Stimulated activated naive CD8-positive, alpha-beta T cell treated with anti-CD3 and anti-CD28 coated beads, Interleukin-15, Interleukin-2, amounts not matched to agents 100 U/mL and 50 U/mL, for 24 hours (primary cell): ENCODE measurements around the gene ABCB10.
A peak's percentile ranks its signal among the peaks of the same experiment; 100 is the strongest.
"Not testable (repeated sequence)": the region's sequence is repeated elsewhere in the genome, so short reads cannot be mapped to it uniquely, and the experiment has no call there.

ENCODE experiments used
- ATAC-seq: fragments of 150-1000 bp; cut with Tn5 transposase; one replicate; pipeline ENCODE4 v1.10.0; 2021
- DNase-seq: peaks from one replicate; pipeline ENCODE4 v3.0.0; 2021

ABCB10 gene

DNA sequence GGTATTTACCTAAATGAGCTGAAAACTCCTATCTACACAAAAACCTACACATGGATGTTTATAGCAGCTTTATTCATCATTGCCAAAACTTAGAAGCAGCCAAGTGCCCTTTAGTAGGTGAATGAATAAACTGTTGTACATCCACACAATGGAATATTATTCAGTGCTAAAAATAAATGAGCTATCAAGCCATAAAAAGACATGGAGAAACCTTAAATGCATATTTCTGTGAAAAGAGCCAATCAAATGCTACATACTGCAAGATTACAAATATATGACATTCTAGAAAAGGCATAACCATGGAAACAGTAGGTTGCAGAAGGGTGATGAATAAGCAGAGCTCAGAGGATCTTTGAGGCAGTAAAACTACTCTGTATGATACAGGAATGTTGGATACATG is 23.3 kb downstream of the ABCB10 start:
- ATAC-seq: peak; percentile 40
- DNase-seq: no peak

DNA sequence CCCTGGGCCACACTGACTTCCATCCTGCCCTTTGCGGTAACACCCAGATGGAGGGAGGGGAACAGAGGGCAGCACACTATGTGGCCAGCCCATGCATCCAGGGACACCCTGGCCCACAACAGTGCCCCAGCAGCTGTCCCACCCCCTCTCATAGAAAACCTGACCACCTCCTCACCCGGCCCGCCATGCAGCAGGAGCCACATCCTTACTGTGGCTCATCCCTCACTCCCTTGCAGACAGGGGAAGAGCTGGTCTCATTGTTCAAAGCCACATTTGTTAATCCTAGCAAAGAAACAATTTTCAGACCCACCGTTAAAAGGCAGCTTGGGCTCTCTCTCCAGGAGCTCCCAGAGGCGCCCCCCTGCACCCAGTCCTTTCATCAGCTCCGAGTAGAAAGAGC is 27.2 kb downstream of the ABCB10 start:
- no peak for DNase-seq
- no peak for ATAC-seq

DNA sequence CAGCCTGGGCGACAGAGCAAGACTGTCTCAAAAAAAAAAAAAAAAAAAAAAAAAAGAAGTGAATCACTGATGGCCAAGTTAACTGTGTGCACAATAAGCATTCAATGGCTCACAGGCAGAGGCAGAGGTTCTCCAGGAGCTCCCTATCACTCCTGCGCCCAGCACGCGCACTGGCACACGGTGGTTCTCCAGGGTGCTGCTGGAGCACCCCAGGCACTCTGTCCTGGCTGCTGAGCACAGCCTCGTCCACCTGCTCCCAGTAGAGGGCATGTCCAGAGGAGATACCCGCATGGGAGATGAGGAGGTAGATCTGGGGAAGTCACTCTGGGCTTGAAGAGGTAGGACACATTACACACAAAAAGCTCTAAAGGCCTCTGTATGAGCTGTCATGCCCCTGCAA is 28.9 kb downstream of the ABCB10 start:
- ATAC-seq (no peak), DNase-seq (no peak)

DNA sequence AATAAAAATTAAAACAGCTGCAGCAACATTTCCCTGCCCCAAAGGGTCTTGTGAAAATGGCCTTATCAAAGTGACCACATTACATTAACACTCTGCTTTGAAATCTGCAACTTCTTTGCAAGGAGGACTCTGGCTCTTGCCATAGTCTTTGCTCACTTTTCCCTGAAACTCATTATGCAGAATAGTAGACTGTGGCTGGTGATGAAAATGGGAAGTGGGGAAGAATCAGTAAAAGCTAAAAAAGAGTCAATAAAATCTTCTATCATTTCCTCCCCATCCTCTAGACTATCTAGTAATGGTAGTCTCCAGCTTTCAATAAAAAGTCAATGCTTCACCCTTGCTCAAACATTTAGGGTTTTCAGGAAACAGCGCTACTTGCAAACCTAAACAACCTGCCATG is 31.8 kb downstream of the ABCB10 start:
- no peak for ATAC-seq
- DNase-seq: no peak

DNA sequence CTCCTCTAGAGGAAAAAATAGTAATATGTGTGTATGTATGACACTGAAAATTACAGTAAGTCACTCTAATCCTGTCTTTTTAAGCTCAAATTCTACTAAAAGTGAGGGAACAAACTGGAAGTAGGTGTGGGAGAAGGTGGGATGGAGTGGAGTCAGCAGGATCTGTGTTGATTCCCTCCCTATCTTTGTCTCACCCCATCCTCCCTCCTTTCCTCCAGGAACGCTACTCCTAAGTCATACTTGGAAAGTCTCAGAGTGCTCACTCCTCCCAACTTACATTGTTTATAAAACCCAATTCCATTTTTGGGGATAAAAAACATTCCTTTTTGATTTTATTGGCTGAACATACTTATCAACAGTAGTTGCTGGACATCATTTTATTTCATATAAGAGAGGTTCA is 35.5 kb downstream of the ABCB10 start:
- DNase-seq (no peak), ATAC-seq (no peak)

DNA sequence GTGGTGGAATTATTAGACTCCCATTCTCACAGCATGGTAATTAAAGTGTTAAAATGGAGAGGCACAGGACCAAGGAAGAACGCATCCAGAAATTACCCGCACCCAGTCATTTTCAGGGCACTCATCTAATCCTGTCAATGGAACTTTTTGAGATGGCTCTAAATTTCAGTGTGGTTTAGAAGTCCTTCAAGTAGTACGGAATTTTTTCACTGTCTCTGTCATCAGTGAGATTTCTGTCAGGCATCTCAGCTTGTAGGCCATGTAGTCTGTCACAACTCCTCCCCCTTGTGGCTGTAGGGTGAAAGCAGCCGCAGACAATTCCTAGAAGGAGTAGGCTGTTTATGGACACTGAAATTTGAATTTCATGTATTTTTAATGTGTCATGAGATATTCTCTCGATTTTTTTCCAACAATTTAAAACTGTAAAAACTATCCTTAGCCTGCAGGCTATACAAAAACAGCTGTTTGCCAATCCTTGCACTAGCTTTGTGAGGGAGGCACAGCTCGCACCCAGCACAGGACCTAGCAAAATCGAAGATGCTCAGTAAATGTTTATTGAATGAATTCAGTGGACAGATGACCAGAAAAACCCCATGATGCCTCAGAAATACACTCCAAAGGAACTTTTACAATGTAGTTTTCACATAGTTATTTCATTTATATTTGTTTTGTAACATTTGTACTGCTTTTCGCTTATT is 43.8 kb downstream of the ABCB10 start:
- ATAC-seq (peak; percentile 81), DNase-seq (peak; percentile 52)

DNA sequence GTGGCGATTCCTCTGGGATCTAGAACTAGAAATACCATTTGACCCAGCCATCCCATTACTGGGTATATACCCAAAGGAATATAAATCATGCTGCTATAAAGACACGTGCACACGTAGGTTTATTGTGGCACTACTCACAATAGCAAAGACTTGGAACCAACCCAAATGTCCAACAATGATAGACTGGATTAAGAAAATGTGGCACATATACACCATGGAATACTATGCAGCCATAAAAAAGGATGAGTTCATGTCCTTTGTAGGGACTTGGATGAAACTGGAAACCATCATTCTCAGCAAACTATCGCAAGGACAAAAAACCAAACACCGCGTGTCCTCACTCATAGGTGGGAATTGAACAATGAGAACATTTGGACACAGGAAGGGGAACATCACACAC is 46.9 kb downstream of the ABCB10 start:
- ATAC-seq: not testable (repeated sequence)

DNA sequence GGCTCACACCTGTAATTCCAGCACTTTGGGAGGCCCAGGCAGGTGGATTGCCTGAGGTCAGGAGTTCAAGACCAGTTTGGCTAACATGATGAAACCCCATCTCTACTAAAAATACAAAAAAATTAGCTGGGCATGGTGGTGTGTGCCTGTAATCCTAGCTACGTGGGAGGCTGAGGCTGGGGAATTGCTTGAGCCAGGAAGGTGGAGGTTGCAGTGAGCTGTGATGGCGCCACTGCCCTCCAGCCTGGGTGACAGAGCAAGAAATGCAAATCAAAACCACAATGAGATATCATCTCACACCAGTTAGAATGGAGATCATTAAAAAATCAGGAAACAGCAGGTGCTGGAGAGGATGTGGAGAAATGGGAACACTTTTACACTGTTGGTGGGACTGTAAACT is 47.3 kb downstream of the ABCB10 start:
- DNase-seq, ATAC-seq: not testable (repeated sequence)

More for the DNA sequence above, 46.9 kb downstream of the ABCB10 start:
- not testable (repeated sequence) for DNase-seq

DNA sequence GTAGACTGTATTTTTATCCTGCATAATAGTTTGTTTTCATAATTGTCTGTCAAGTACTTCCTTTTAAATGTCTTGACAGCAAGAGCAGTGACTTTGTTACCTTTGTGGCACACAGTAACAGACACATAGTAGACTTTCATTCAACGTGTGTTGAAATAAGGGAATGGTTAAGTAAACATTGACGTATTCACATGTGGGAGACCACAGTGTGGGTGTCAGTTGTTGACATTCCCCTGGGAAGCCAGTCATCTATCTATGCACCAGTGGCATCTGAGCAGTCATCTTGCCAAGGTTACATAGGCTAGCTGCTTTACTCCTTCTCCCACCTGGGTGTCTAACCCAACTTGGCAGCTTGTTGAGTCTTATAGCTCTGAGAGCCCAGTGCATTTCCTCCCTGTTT is 48.9 kb downstream of the ABCB10 start:
- DNase-seq (no peak), ATAC-seq (no peak)

DNA sequence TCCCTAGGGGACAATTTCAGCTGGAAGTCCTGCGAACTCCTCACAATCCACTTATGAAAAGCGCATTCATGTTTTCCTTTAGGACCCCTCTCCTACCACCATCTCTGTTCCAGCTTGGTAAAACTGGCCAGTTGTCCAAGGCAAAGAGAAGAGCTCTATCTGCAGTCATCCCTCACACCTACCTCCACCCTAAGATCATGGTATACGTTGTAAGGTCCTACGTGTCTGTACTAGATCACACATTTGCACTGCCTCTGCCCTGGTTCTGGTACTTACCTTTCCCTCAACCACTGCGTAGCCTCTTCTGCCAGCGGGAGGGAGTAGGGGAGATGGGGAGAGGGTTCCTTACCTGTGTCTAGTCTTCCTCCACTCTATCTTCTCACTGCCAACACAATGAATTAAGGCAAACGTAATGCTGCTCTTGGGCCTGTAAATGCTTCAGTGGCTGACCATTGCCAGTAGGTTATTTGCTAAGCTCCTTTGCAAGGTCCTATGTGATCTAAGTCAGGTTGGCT is 49.6 kb downstream of the ABCB10 start:
- no peak for ATAC-seq
- DNase-seq: no peak

DNA sequence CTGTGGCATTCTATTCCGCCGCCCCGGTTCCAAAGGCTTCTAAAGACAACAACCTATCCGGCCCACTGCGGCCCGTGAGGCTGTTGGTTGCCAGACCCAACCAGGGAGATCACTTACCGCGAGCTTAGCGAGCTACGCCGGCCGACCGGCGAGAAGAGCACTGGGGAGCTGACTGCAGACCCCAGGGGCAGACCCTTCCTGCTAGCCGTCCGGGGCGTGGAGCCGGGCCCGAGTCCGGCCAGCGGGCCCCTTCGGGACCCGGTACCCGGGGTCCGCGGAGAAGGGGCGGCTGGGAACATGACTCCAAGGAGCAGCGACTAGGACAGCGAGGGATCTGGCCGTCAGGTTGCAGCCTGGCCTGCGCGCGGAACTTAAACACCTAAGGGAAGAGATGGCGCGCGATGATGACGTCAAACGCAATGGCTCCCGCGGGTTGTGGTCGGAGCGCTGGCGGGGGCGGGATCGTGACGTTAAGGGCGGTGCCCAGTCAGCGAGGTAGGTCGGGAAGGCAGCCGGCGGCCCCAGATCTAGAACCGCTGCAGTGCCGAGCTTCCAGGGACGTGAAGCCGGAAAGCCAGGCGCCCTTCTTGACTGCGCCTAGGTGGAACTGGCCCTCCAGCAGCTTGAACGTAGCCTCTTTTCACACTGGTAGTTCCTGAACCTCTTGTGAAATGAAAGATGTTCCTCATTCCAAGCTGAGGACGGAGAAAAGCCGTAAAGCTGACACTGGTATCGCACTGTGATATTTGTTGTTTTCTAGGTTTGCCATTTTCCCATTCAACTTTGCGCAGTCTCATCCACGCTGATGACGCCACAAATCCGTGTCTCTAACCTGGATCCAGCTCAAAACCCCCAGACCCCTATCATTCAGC is 50.3 kb downstream of the ABCB10 start, which contains the start of gene NUP133:
NUP133 (minus strand) TSS at position 391 of the 872 bp plus-strand sequence; CDS start at position 299, 92 bp downstream.
- peak; percentile 97 for ATAC-seq
- DNase-seq: peak; percentile 99

DNA sequence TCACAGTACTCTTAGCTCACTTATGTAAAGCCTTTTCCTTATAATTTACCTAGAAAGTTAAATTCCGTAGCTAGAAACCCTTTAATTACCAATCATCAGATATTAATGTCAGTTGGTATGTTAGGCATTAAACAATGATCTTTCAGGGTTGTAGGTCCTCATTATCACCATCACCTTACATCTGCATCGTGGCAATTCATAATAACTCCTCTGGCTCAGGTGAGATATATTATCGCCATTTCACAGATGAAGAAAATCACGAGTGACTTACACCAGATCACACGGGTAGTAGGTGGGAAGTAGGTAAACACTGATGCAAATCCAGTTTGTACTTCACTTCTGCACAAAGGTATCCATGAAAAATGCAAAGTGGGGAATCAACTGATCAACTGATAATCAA is 51.0 kb downstream of the ABCB10 start:
- ATAC-seq: no peak
- DNase-seq: no peak

DNA sequence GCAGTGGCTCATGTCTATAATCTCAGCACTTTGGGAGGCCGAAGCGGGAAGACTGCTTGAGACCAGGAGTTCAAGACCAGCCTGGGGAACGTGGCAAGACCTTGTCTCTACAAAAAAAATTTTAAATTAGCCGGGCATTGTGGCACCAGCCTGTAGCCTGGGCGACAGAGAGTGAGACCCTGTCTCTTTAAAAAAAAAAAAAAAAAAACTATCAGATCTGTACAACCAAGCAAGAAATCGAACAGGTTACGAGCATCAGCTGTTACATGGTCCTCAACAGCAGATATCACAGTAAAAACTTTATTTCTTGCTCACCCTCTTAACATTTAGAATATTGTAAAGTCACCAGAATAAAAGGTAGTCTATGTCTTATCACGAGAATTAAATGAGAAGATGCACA is 51.9 kb downstream of the ABCB10 start:
- ATAC-seq: no peak

DNA sequence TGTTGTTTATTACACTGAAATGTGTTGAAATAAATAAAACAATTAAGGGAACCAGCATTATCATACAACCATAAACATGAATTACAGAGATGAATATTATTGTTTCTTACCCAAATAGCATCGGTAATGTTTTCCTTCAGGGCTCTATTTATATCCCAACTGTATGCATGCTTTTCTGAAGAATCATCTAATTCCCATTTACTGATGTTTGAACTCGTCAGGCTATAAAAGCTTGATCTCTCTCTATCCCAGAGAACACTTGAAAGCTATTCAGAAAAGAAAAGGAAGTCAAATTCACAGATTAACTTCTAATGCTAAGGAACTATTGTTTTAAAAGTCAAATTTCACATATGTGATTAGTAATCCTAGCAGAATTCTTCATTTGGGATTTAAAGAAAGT is 62.7 kb downstream of the ABCB10 start:
- no peak for DNase-seq
- ATAC-seq: no peak

More for the DNA sequence above, 51.9 kb downstream of the ABCB10 start:
- no peak for DNase-seq

DNA sequence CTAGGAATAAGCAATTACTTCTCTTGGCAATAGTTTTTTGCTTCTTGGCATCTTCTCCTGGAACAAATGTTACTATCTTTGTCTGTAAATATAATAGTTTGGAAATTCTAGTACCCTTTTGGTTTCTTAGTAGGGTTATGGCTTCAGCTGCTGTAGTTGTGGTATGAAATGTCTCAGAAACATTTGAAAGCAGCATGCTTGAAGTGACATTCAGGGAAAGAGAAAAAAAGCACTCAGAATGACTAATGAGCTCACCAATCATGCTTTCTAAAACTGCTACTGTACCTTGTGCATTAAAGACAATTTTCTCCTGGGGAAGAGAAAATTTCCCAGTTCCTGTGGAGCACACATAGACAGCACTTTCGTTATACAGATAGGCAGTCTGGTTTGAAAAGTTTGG is 71.3 kb downstream of the ABCB10 start:
- no peak for ATAC-seq
- no peak for DNase-seq

DNA sequence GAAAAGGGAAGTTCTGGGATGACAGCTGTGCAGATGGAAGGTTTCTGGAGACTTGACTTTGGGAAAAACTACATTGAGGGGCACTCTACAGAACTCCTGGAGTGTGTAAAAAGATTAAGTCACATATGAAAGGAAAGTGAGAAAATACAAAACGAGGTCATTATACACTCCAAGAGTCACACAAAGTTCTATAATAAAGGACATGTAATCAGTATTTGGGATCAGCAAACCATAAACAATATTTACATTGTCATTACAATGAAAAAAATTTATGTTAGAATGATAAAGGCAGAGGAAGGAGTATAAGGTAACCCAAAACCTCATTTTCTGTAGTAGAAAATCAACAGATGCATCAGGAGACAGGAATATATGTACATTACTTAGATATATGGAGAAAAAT is 73.2 kb downstream of the ABCB10 start:
- DNase-seq: no peak
- ATAC-seq: no peak

DNA sequence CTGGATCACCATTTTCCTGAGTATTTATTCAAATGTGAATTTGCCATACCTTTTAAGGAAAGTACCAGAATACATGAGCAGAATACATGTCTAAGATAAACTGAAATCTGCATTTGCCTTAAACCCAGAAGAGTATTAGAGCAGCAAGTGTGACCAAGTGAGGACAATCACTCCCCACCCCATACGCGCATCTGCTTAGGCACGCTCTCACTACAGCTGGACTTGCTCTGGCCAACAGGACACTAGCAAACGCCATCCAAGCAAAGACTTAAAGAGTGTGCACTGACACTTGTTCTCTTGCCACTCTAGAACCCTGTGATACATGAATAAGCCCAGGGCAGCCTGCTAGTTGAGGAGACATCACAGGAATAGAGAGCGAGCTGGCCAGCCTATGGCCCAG is 76.0 kb downstream of the ABCB10 start:
- ATAC-seq (no peak), DNase-seq (no peak)

DNA sequence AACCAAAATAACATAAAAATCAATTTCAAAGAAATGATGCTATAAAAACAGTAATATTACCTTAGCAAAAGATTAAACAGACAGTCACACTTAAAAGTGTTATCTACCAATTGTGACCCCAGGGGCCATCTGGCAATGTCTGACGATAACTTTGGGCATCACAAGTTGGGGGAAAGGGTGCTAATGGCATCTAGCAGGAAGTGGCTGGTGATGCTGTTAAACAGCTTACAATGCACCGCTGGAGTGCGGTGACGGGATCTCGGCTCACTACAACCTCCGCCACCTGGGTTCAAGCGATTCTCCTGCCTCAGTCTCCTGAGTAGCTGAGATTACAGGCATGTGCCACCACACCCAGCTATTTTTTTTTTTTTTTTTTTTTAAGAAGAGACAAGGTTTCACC is 78.0 kb downstream of the ABCB10 start:
- ATAC-seq: no peak
- DNase-seq: no peak

DNA sequence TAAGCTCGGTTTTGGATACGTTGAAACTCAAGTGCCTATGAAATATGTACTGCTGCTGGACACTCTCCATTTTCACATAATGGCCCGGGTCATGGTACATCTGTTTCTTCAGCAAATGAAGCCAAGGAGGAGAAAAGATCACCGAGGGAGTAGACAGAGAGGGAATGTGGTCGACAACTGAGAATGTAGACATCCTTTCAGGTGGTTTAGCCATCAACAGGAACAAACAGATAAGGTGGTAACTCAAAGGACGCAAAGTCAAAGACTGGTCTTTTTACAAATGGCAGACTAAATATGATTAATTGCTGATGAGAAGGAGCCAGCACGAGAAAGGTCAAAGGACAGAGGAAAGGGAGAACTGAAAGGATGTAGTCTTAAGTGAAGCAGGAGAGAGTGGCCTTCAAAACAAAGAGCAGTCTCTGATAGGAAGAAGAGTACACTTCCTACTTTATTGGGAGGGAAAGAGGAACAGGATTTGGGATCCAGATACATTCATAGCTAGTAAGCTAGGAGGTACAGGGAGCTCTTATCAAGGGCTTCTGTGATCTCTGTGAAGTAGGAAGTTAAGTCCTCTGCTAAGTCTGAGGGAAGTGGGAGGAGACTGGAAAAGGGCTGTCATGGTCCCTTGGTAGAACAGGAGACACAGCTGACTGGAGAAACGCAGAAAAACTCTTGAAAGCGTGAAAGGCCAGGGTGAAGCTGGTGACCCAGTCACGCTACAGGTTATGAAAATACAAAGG is 78.7 kb downstream of the ABCB10 start:
- DNase-seq (no peak), ATAC-seq (no peak)

DNA sequence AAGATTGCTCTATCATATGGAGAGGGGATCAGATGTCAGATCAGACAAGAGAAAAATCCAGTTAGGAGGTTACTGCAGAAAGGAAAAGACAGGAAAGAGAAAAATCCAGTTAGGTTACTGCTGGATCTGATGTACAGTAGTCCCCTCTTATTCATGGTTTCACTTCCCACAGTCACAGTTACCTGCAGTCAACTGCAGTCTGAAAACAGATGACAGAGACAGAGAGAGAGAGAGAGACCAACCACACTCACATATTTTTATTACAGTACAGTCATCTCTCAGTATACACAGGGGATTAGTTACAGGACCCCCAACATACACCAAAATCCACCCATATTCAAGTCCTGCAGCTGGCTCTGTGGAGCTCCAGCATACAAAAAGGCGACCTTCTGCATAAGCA is 79.7 kb downstream of the ABCB10 start:
- ATAC-seq (no peak), DNase-seq (no peak)

DNA sequence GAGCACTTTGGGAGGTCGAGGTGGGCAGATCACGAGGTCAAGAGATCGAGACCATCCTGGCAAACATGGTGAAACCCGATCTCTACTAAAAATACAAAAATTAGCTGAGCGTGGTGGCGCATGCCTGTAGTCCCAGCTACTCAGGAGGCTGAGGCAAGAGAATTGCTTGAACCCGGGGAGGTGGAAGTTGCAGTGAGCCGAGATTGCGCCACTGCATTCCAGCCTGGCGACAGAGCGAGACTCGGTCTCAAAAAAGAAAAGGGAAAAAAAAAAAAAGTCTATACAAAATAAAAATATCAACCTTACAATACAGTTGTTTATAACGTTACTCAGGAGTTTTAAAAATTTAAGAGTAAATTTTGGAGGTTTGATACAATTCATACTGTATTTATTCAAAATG is 82.6 kb downstream of the ABCB10 start:
- ATAC-seq, DNase-seq: not testable (repeated sequence)

DNA sequence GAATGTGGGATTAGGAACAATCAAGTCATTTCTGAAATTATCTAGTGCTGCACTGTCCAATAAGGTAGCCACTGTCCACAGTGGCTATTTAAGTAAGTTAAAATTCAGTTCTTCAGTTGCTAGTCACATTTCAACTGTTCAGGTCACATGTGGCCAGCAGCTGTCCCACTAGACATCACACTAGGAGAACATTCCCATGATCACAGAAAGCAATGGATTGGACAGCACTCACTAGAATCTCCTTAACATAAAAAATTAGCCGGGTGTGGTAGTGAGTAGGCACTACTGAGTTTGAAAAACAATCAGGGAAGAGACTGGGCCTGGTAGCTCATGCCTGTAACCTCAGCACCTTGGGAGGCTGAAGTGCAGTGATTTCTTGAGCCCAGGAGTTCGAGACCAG is 84.0 kb downstream of the ABCB10 start:
- no peak for DNase-seq
- no peak for ATAC-seq

DNA sequence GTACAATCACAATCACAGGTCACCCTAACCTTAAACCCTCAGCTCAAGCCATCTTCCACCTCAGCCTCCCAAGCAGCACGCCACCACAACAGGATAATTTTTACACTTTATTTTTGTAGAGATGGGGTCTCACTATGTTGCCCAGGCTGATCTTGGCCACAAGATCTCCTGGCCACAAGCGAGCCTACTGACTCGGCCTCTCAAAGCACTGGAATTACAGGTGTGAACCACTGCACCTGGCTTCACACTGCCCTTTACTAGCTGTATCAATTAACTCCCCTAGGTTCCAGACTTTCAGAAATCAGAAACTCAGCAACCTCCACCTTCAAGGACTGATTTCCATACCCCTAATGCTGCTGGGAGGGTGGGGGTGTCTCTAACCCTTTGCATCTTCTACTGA is 87.3 kb downstream of the ABCB10 start:
- no peak for ATAC-seq
- no peak for DNase-seq
